ENCODE results near the gene KCNA5. TPM values are rescaled to one million over a fixed set of nuclear protein-coding genes. Genes with fewer than 3 reads are reported as not detected.

KCNA5 gene
- total RNA-seq, 2 experiments from 2014 or later: not detected

DNA sequence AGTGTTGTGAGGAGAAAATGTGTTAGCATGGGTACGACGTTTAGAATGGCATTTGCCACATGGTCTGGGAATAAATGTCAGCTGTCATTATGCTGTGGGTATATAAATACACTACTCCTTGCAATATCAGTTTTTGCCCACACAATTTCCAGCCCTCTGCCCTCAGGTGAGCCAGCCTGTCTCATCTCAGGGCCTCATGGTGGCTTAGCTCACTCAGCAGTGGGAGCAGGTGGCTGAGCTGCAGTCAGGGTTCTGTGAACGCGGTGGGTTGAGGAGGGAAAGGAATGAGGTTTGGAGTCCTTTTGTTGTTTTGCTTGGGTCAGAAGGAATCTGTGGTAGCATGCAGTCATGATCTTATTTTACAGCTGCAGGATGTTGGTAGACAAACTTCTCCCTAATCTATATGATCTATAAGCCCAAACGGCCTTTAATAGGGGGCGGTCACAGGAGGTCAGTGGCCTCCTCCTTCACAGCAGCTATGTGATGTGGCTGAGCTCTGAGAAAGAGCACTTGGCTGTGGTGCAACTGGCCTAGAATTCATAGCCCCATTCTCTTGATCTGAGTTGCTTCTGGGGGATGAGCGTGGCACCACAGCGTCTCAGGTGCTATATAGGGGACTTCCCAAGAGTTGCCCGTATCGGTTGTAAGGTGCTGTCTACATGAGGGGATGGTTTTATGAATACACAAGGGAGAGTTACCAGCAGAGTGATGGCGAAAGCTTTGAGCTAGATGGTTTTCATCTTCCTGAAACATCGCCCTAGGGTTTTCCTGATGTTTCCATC is 27.8 kb upstream of the KCNA5 start:
- no peaks in the 10 kb centered on the region for H3K4me1 Mint-ChIP-seq (ENCODE audit: low read depth)
- no peak overlapping the region for H3K4me3 Mint-ChIP-seq
- CTCF ChIA-PET: no interaction called here
- H3K9me3 Mint-ChIP-seq: no peaks in the 10 kb centered on the region
- no peak overlapping the region for H3K27ac Mint-ChIP-seq
- DNase-seq: no peak
- H3K36me3 Mint-ChIP-seq (ENCODE audit: low read depth): no peaks in the 10 kb centered on the region
- H3K27me3 Mint-ChIP-seq (ENCODE audit: low read depth): no peaks in the 10 kb centered on the region
- intact Hi-C loops (cut with micrococcal nuclease): no loop called here

DNA sequence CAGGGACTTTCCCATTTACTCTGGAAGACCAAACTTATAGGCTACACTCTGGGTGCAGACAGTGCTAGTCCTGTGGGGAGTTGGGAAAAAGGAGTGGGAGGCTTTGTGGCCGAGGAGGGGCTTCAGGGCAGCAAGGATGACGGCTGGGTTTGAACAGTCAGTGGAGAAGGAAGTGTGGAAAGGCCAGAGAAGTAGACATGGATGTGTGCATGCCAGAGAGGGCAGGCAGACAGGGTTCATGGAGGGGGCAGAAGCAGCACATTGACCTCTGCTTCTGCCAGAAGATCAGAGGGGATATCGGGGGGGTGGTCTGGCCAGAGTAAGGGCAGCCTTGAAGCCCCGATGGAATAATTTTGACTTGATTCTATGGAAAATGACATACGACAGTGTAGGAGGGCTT is 27.2 kb upstream of the KCNA5 start:
- Mint-ChIP-seq H3K4me3 (no peak overlapping the region), H3K9me3 (no peaks in the 10 kb centered on the region), H3K36me3 (ENCODE audit: low read depth) (no peaks in the 10 kb centered on the region), H3K4me1 (ENCODE audit: low read depth) (no peaks in the 10 kb centered on the region), H3K27ac (no peak overlapping the region), H3K27me3 (ENCODE audit: low read depth) (peaks cover 1% of the 10 kb centered on the region)
- DNase-seq: no peak
- intact Hi-C loops (cut with micrococcal nuclease): no loop called here
- CTCF ChIA-PET: no interaction called here

DNA sequence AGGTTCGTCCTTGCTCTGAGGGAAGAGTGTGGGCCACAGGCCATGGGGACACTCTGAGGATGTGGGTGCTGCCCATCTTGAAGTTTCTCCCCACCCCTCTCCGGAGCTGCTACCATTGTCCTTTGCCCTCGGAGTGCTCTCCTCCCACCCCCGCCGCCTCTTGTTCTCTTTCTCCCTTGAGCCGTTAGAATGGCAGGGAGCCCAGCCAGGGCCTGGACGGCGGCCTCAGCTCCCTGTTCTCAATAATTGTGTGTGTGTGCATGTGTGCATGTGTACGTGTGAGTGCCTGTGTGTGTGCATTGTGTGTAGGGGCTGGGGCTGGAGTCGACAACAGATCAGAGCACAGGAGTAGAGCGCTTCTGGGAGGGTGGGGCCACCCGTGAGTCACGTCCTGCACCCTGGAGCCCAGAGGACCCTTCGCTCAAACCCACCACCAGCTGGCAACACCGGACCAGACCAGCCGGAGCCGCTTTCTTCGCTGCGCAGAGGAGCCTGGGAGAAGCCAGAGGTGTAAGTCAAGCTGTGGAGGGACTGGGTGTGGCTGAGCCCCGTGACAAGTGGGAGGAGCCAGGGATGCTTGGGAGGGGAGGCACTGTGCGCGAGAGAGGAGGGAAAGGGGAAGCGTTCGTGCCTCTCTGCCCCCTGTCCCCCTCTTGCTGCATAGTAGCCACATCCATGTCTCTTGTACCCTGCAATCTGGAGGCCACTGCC is 25.9 kb upstream of the KCNA5 start:
- Mint-ChIP-seq H3K27me3 (ENCODE audit: low read depth) (peaks cover 4% of the 10 kb centered on the region), H3K9me3 (no peaks in the 10 kb centered on the region), H3K36me3 (ENCODE audit: low read depth) (no peaks in the 10 kb centered on the region), H3K4me1 (ENCODE audit: low read depth) (no peaks in the 10 kb centered on the region), H3K27ac (no peak overlapping the region), H3K4me3 (no peak overlapping the region)
- CTCF ChIA-PET: no interaction called here
- intact Hi-C loops (cut with micrococcal nuclease): no loop called here
- no peak for DNase-seq

DNA sequence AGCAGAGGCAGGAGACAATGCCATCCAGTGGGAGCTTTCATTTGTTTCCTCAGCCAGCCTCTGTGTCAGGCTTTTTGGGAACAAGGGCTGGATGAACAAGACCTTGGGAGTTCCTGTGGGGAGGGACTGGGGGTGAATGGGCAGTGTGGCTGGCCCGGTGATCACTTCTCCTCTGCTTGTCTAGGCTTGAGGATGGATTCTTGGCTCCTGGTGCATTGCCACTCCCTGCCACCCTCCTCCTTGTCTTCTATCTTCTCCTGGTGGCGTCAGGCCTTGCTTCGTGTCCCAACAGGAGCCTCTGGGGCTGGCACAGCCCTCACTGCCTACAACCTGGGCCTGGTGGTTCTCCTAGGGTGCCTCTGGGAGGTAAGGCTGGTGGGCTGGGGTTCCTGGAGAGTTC is 25.0 kb upstream of the KCNA5 start:
- CTCF ChIA-PET: no interaction called here
- Mint-ChIP-seq H3K36me3 (ENCODE audit: low read depth) (no peaks in the 10 kb centered on the region), H3K27me3 (ENCODE audit: low read depth) (peaks cover 6% of the 10 kb centered on the region), H3K27ac (no peak overlapping the region), H3K9me3 (no peaks in the 10 kb centered on the region), H3K4me1 (ENCODE audit: low read depth) (no peaks in the 10 kb centered on the region), H3K4me3 (no peak overlapping the region)
- intact Hi-C loops (cut with micrococcal nuclease): no loop called here
- no peak for DNase-seq

DNA sequence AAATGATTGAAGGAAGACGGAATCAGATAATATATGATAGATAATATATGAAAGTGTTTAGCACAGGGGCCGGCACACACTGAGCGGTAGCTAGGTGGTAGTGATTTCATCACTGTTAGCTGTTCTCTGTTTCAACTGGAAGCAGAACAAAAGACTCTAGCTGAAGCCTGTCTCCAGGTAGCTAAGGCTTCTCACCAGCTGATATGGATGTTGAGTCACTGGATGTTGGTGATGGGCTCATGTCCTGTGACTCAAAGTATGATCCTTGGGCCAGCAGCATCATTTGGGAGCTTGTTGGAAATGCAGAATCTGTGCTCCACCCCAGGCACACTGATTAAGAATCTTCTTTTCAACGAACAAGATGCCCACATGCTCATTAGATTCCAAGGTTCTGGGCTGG is 21.7 kb upstream of the KCNA5 start:
- Mint-ChIP-seq H3K36me3 (ENCODE audit: low read depth) (no peaks in the 10 kb centered on the region), H3K27me3 (ENCODE audit: low read depth) (peaks cover 14% of the 10 kb centered on the region), H3K4me3 (no peak overlapping the region), H3K9me3 (no peaks in the 10 kb centered on the region), H3K27ac (no peak overlapping the region), H3K4me1 (ENCODE audit: low read depth) (no peaks in the 10 kb centered on the region)
- CTCF ChIA-PET: interaction anchor here (0.8 to 3.5 kb wide), 10 partner anchors 10 to 167 kb away, joined by 3 to 24 read pairs (median 4); no protein-coding TSS in a partner anchor
- no peak for DNase-seq
- intact Hi-C loops (cut with micrococcal nuclease): loop anchor here (1.0 to 5.0 kb wide), 2 partner anchors 62 to 1015 kb away; no protein-coding TSS in a partner anchor

DNA sequence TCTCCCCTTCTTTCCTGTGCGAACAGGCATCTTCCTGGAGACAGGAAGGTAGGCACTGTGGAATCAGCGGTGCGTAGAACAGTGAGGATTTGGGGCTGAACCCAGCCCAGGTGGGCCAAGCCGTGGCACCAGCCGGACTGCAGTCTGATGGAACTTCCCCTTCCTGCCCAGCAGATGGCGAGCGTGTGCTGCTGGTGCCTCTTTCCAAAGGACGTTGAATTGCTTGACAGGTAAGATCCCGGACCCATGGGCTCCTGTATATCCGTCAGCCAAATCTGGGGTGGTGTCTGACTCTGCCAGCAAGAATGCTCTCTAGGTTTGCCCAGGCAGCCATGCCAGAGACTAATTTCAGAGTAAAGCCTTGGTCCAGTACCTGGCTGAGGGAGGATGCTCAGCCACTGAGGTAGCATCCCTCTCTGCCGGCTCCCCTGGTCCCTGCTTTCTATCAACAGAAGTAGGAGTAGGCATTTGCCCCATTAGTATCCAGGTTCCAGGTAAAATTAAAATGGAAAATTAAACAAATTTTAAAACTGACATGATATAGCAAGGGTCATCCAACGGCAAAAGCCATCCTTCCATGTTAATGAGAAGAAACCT is 21.1 kb upstream of the KCNA5 start:
- no peak overlapping the region for H3K4me3 Mint-ChIP-seq
- intact Hi-C loops (cut with micrococcal nuclease): loop anchor here (1.0 to 5.0 kb wide), 2 partner anchors 62 to 1015 kb away; no protein-coding TSS in a partner anchor
- no peaks in the 10 kb centered on the region for H3K36me3 Mint-ChIP-seq (ENCODE audit: low read depth)
- peaks cover 16% of the 10 kb centered on the region for H3K27me3 Mint-ChIP-seq (ENCODE audit: low read depth)
- CTCF ChIA-PET: interaction anchor here (0.6 to 3.5 kb wide), 8 partner anchors 11 to 167 kb away, joined by 3 to 24 read pairs (median 4); no protein-coding TSS in a partner anchor
- no peaks in the 10 kb centered on the region for H3K4me1 Mint-ChIP-seq (ENCODE audit: low read depth)
- H3K9me3 Mint-ChIP-seq: no peaks in the 10 kb centered on the region
- no peak overlapping the region for H3K27ac Mint-ChIP-seq
- peak; percentile 54 for DNase-seq

DNA sequence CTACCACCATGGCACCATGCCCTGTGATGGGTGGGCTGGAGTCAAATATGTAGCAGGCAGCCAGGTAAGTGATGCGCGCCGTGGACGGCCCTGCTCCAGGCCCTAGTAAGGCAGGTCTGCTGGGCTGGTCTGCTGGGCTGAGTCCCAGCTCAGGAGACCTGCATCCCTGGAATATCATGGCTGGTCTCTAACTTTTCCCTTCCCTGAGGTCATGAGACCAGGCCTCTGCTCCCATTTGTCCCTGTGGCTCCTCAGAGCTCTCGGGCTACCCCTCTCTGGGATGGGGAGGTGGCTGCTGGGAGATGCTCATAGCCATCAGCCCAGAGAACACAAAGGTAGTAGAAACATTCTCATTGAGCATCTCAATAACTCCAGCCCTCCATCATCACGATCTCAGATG is 19.8 kb upstream of the KCNA5 start:
- intact Hi-C loops (cut with micrococcal nuclease): loop anchor here (5.0 kb wide), 1 partner anchor 1013 kb away; no protein-coding TSS in a partner anchor
- H3K27ac Mint-ChIP-seq: no peak overlapping the region
- CTCF ChIA-PET: interaction anchor here (0.6 to 3.5 kb wide), 2 partner anchors 61 to 175 kb away, joined by 3 to 24 read pairs; no protein-coding TSS in a partner anchor

DNA sequence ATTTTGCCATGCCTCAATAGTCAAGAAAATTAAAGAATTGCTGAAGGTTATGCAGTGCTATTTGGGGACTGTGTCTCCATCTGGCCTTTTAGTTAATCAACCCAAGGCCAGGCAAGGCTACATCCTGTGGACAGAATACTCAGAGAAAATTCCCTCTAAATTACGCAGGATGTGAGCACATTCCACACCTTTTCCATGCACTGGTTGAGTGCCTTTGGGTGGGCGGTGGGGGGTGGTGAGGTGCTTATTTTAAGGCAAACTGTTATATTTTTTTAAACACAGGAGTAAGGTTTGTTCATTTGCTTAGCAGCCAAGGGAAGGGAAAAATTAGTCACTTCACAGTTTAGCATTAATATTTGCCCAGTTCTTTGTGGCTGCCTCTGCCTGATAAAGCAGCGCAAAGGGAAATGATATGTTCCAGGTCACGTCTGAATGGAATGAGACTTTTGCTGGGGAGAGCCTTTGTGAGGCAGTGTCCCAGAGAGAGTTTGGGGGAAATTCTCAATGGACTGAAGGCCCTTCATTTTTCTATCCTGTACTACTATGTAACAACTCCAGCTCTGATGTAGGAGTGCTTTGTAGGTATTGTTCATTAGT is 17.2 kb upstream of the KCNA5 start:
- Mint-ChIP-seq H3K27ac (no peak overlapping the region), H3K9me3 (no peaks in the 10 kb centered on the region), H3K4me1 (ENCODE audit: low read depth) (no peaks in the 10 kb centered on the region), H3K4me3 (no peak overlapping the region), H3K27me3 (ENCODE audit: low read depth) (peaks cover 19% of the 10 kb centered on the region), H3K36me3 (ENCODE audit: low read depth) (no peaks in the 10 kb centered on the region)
- intact Hi-C loops (cut with micrococcal nuclease): no loop called here
- CTCF ChIA-PET: no interaction called here
- no peak for DNase-seq

More for the DNA sequence above, 19.8 kb upstream of the KCNA5 start:
- Mint-ChIP-seq H3K36me3 (ENCODE audit: low read depth) (no peaks in the 10 kb centered on the region), H3K27me3 (ENCODE audit: low read depth) (peaks cover 19% of the 10 kb centered on the region), H3K4me3 (no peak overlapping the region), H3K9me3 (no peaks in the 10 kb centered on the region), H3K4me1 (ENCODE audit: low read depth) (no peaks in the 10 kb centered on the region)
- DNase-seq: no peak

DNA sequence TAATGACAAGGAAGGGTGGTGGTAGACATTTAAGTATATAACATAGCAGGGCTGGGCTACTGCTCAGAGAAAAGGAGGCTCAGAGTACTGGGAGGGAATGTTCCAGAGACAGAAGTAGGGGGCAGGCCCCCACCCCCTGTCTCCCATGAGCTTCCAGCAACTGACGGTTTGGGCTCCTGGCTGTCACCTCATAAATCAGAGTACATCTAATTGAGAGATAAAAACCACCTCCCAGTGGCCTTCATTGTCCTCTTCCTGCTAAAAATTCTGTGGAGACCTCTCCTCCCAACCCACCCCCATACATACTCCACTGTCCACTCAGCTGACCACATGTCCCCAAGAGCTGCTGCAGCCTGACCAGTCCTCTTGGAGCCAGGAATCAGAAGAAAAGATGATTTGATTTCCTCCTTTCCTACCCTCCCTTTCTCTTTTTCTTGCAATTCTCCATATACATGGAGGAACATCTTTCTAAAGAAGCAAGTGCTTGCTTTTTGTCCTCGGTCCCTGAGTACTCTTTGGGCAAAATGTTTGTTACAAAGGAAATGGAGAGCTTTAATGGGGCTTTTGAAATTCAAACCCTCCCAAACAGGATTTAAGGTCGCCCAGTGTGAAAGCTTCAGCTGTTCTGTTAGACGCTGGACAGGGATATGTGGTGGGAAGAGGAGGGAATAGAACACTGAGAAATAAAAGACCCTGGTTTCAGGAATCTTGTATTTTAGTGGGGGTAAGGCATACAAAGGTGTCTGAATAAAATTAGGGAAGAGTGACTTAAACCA is 16.4 kb upstream of the KCNA5 start:
- no peak overlapping the region for H3K4me3 Mint-ChIP-seq
- intact Hi-C loops (cut with micrococcal nuclease): no loop called here
- peaks cover 17% of the 10 kb centered on the region for H3K27me3 Mint-ChIP-seq (ENCODE audit: low read depth)
- CTCF ChIA-PET: interaction anchor here (0.6 kb wide), 1 partner anchor 1563 kb away, joined by 3 read pairs; no protein-coding TSS in a partner anchor
- no peaks in the 10 kb centered on the region for H3K4me1 Mint-ChIP-seq (ENCODE audit: low read depth)
- H3K27ac Mint-ChIP-seq: no peak overlapping the region
- no peak for DNase-seq
- no peaks in the 10 kb centered on the region for H3K9me3 Mint-ChIP-seq
- no peaks in the 10 kb centered on the region for H3K36me3 Mint-ChIP-seq (ENCODE audit: low read depth)

DNA sequence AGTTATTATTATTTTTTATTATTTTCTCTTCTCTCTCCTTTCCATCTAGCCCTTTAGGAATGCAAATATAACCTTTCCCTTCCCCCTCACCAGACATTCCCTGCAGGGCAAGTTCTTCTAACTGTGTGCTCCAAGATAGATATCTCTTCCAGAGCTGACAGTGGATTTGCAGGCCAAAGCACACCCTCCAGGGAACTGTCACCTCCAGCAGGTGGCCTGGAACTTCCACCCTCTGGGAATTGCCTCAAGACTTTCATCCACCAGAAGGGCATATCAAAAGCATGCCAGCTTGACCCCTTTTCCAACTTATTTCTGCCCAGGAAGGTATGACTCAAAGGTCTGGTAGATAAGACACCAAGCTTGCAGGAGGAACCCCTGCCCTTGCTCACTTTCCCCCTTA is 13.6 kb upstream of the KCNA5 start:
- intact Hi-C loops (cut with micrococcal nuclease): no loop called here
- H3K4me3 Mint-ChIP-seq: no peak overlapping the region
- no peaks in the 10 kb centered on the region for H3K9me3 Mint-ChIP-seq
- peaks cover 11% of the 10 kb centered on the region for H3K27me3 Mint-ChIP-seq (ENCODE audit: low read depth)
- no peak overlapping the region for H3K27ac Mint-ChIP-seq
- peaks cover 4% of the 10 kb centered on the region for H3K4me1 Mint-ChIP-seq (ENCODE audit: low read depth)
- no peak for DNase-seq
- no peaks in the 10 kb centered on the region for H3K36me3 Mint-ChIP-seq (ENCODE audit: low read depth)
- CTCF ChIA-PET: interaction anchor here (1.9 kb wide), 1 partner anchor 9 kb away, joined by 5 read pairs; no protein-coding TSS in a partner anchor

DNA sequence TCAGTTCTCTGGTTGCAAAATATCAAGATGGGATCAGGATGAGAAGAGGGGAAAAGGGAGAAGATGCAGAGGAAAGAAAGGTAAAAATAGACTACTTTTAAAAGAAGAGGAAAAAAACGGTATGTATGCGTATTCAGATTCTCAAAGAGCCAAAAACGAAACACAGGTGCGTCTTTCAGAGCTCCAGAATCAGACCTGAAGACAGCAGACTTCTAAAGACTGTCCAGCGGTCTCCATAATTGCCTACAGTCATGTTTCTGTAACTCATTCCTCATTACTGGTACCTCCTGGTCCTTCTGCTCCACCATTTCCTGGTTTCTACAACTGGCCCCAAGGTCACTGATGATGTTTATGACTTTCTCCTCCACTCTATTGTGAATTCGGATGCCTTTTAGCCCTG is 12.4 kb upstream of the KCNA5 start:
- no peak for DNase-seq
- Mint-ChIP-seq H3K36me3 (ENCODE audit: low read depth) (no peaks in the 10 kb centered on the region), H3K27me3 (ENCODE audit: low read depth) (peaks cover 10% of the 10 kb centered on the region), H3K4me1 (ENCODE audit: low read depth) (peaks cover 4% of the 10 kb centered on the region), H3K9me3 (no peaks in the 10 kb centered on the region), H3K4me3 (no peak overlapping the region), H3K27ac (no peak overlapping the region)
- CTCF ChIA-PET: interaction anchor here (1.5 to 1.9 kb wide), 2 partner anchors 10 to 53 kb away, joined by 5 read pairs; no protein-coding TSS in a partner anchor
- intact Hi-C loops (cut with micrococcal nuclease): no loop called here

Measured in activated naive CD4-positive, alpha-beta T cell treated with anti-CD3 and anti-CD28 coated beads for 36 hours (primary cell).